ENCODE measurements around the gene DENND11. TPM values are rescaled to one million over a fixed set of nuclear protein-coding genes. Genes with fewer than 3 reads are reported as not detected.

Gene DENND11
- total and polyA plus RNA-seq, 7 donors = 6.0 to 17.1 (median 14.3) TPM

DNA sequence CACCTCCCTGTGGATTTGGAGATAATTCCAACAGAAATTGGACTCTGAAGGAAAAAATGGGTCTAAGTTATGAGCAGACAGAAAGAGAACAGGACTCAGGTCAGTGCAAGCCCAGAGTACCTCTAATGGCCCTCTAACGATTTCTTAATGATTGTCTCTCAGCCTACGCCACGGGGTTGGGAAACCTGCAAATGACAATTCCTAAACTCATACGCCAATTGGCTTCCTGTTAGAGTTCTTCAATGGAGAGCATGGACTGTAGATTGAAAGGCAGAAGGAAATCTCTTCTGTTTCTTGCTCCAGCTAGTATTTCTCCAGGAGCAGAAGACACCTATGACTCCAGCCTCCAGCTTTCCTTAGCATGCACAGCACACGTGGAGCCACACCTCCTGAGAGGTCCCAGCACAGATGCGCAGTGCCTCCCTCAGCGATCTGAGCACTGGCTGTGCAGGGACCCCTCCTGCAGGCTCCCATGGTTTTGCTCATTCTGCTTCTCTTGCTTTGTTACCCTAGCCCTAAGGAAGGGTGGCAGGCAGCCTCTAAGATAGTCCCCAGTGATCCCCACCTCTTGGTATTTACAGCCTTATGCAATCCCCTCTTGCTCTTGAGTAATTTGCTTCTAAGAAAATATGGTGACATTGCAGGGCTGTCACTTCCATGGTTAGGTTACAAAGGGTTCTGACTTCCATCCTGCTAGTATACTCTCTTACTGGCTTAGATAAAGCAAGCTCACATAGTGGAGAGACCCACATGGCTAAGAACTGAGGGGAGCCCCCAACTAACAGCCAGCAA is 30.1 kb downstream of the DENND11 start:
- TF ChIP-seq POLR2AphosphoS5 (IDR thresholded peaks at IDR 0.05) (no peak), POLR2A (IDR thresholded peaks at IDR 0.05) (no peak), EP300 (IDR thresholded peaks at IDR 0.05) (no peak)
- TF ChIP-seq, protein P1, sequence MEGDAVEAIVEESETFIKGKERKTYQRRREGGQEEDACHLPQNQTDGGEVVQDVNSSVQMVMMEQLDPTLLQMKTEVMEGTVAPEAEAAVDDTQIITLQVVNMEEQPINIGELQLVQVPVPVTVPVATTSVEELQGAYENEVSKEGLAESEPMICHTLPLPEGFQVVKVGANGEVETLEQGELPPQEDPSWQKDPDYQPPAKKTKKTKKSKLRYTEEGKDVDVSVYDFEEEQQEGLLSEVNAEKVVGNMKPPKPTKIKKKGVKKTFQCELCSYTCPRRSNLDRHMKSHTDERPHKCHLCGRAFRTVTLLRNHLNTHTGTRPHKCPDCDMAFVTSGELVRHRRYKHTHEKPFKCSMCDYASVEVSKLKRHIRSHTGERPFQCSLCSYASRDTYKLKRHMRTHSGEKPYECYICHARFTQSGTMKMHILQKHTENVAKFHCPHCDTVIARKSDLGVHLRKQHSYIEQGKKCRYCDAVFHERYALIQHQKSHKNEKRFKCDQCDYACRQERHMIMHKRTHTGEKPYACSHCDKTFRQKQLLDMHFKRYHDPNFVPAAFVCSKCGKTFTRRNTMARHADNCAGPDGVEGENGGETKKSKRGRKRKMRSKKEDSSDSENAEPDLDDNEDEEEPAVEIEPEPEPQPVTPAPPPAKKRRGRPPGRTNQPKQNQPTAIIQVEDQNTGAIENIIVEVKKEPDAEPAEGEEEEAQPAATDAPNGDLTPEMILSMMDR (IDR thresholded peaks at IDR 0.05) = no peak
- Histone ChIP-seq H3K4me3 (no peak overlapping the region), H3K27ac (no peak overlapping the region), H3K36me3 (peaks cover 0 to 35% (median 3%) of the 10 kb centered on the region in 4 donors), H3K27me3 (no peaks in the 10 kb centered on the region), H3K4me1 (no peaks in the 10 kb centered on the region), H3K9me3 (no peaks in the 10 kb centered on the region)
- intact Hi-C loops (cut with DNase I) = no loop called here
- DNase-seq = no peak
- WGBS, 2 donors = 95 to 96% methylated on average over 7 of the region's 7 CpGs

DNA sequence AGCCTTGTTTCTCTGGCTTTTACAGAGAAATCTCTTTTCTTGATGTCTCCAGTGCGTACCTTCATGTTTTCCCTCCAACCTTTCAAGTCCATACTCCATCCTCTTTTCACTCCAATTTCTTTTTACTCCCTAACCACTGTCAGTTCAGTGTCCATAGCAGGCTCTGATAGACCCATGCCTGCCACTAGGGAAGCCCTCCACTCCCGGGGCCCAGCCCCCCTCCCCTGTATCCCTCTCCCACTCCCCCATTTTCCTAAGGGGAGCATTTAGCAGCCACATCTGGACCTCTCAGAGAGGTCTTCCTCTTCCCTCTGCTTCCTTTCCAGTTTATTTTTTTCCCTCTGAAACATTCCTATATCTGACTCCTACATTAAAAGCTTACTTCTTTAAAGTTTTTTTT is 33.1 kb downstream of the DENND11 start:
- 92 to 93% methylated on average over 2 of the region's 2 CpGs for WGBS, 2 donors
- H3K9me3 ChIP-seq = no peaks in the 10 kb centered on the region
- intact Hi-C loops (cut with DNase I) = no loop called here
- DNase-seq = no peak
- peaks cover 5 to 64% (median 6%) of the 10 kb centered on the region in 4 donors for H3K36me3 ChIP-seq
- no peak overlapping the region for H3K27ac ChIP-seq
- TF ChIP-seq EP300 (IDR thresholded peaks at IDR 0.05) (no peak), POLR2AphosphoS5 (IDR thresholded peaks at IDR 0.05) (no peak), POLR2A (IDR thresholded peaks at IDR 0.05) (no peak)
- TF ChIP-seq, protein P1 (IDR thresholded peaks at IDR 0.05) = no peak
- H3K27me3 ChIP-seq = no peaks in the 10 kb centered on the region
- no peaks in the 10 kb centered on the region for H3K4me1 ChIP-seq
- no peak overlapping the region for H3K4me3 ChIP-seq

DNA sequence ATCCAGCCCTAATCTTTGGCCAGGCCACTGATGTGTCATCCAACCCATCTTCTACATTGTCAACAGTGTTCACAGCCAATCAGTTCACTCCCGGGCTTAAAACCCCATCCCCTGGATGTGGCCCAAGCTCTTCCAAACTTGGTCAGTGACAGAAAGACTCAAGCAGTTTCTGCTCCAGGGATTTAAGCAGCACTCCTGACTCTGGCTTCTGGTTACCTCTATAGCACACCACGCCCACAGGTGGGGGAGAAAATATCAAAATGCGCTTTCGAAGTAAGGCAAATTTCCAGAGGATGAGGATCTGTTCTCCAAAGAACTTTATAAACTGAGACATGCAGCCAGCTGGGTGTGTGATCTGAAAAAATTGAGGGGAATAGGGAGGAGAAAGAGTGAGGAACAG is 35.9 kb downstream of the DENND11 start:
- H3K36me3 ChIP-seq = peaks cover 4 to 66% (median 10%) of the 10 kb centered on the region in 4 donors
- DNase-seq = no peak
- intact Hi-C loops (cut with DNase I) = no loop called here
- no peaks in the 10 kb centered on the region for H3K4me1 ChIP-seq
- WGBS, 2 donors = 92 to 94% methylated on average over 4 of the region's 4 CpGs
- TF ChIP-seq POLR2A (IDR thresholded peaks at IDR 0.05) (no peak), POLR2AphosphoS5 (IDR thresholded peaks at IDR 0.05) (no peak), EP300 (IDR thresholded peaks at IDR 0.05) (no peak)
- TF ChIP-seq, protein P1 (IDR thresholded peaks at IDR 0.05) = no peak
- H3K9me3 ChIP-seq = no peaks in the 10 kb centered on the region
- H3K27ac ChIP-seq = no peak overlapping the region
- H3K4me3 ChIP-seq = no peak overlapping the region
- no peaks in the 10 kb centered on the region for H3K27me3 ChIP-seq

DNA sequence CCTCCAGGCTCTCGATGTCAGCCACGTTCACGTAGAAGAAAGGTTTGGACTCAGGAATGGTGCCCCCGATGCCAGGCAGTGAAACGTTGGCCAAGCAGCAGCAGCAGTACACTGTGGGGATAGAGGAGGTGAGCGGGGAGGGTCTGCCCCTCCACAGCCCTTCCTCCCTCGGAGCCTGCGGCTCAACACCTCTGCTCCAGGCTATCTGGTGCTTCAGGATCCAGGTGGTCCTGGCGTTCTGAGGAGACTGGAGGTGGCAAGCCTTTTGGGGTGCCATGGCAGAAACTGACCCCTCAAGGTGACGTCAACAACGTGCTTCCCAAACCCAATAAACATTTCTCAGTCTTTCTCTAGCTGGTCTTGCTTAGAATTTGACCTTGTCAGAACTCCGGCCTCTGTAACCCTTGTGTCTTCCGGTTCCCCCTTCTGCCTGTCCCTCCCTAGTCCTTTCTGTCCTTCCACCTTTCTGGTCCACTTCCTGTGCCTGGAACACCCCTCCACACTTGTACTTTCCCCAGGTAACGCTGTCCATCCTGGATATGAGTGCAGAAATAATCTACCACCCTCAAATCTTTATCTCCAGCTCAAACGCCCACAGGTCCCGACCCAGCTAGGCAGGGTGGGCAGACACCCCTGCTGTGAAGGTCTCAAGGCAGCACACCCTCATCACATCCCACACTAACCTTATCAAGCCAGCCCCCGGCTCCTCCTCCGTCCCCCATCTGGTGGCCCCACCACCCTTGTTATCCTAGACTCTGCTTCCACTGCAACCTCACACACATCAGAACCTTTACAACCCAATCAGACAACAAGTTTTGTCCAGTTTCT is 36.5 kb downstream of the DENND11 start:
- H3K27ac ChIP-seq = no peak overlapping the region
- WGBS, 2 donors = 96% methylated on average over 18 of the region's 18 CpGs
- no peak overlapping the region for H3K4me3 ChIP-seq
- TF ChIP-seq POLR2AphosphoS5 (IDR thresholded peaks at IDR 0.05) (no peak), POLR2A (IDR thresholded peaks at IDR 0.05) (no peak), EP300 (IDR thresholded peaks at IDR 0.05) (no peak)
- TF ChIP-seq, protein P1 (IDR thresholded peaks at IDR 0.05) = no peak
- intact Hi-C loops (cut with DNase I) = no loop called here
- H3K4me1 ChIP-seq = no peaks in the 10 kb centered on the region
- no peak for DNase-seq
- no peaks in the 10 kb centered on the region for H3K27me3 ChIP-seq
- no peaks in the 10 kb centered on the region for H3K9me3 ChIP-seq
- H3K36me3 ChIP-seq = peaks cover 4 to 66% (median 10%) of the 10 kb centered on the region in 4 donors
